WI38 (cell line): Measurements from ENCODE around the gene SRGAP3.

Experiments used
- H3K4me3 ChIP-seq: 2 replicates; pipeline ENCODE4 v1.5.1; 2011; ENCODE audit warnings: low read depth, mild to moderate bottlenecking, control low read depth, low read length
- CTCF ChIP-seq: IDR thresholded peaks from 2 replicates; pipeline ENCODE4 v1.5.1; 2012; ENCODE audit warnings: low read depth, mild to moderate bottlenecking, control low read depth, low read length

Gene SRGAP3

GRCh38 chr3:8984081-8984480 is 265.4 kb downstream of the SRGAP3 start:
- no peak for TF ChIP-seq CTCF
- H3K4me3 ChIP-seq = no peak overlapping the region

DNA sequence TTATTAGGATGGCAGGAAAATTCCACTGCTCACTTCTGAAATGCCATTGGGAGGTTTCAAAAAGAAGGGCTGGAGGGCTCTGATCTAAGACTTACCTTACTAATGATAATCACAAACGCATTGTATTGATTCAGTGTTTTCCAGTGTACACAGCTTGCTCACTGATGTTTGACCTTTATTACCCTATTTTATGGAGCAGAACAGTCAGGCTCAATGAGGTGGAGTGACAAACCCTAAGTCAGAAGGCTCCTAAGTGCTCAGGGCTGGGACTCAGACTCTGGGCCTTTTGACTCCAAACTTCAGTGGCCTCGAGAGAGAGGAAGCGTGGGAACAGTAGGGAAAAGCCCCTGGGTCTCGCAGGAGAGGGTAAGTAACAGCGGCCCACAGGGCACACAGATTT is 265.9 kb downstream of the SRGAP3 start:
- no peak overlapping the region for H3K4me3 ChIP-seq
- TF ChIP-seq CTCF = no peak

GRCh38 chr3:8983026-8983425 is 266.4 kb downstream of the SRGAP3 start:
- no peak overlapping the region for H3K4me3 ChIP-seq
- TF ChIP-seq CTCF = no peak

DNA sequence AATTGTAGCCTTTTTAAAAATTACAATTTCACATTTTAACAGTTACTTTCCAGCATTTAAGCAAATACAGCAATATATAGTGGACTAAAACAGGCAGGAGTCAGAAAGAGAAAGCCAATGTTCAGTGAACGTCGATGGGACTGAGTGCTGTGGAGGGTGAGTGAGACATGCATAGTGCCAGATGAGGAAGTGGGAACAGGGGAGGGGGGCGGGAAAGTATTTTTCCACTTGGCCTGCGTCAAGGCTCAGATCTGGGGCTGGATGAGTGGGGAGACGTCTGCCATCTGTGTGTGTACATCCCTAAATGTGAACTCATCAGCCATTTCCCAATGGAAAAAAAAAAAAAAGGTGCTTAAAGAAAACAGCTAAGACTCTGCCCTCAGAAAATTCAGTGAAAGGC is 266.9 kb downstream of the SRGAP3 start:
- no peak for TF ChIP-seq CTCF
- no peak overlapping the region for H3K4me3 ChIP-seq

- H3K4me3 ChIP-seq = no peak overlapping the region
- TF ChIP-seq CTCF = no peak
These were observed 267.7 kb downstream of the SRGAP3 start for GRCh38 chr3:8981700-8982099.

- no peak for TF ChIP-seq CTCF
- H3K4me3 ChIP-seq = no peak overlapping the region
These were observed 268.1 kb downstream of the SRGAP3 start for GRCh38 chr3:8981296-8981695.

DNA sequence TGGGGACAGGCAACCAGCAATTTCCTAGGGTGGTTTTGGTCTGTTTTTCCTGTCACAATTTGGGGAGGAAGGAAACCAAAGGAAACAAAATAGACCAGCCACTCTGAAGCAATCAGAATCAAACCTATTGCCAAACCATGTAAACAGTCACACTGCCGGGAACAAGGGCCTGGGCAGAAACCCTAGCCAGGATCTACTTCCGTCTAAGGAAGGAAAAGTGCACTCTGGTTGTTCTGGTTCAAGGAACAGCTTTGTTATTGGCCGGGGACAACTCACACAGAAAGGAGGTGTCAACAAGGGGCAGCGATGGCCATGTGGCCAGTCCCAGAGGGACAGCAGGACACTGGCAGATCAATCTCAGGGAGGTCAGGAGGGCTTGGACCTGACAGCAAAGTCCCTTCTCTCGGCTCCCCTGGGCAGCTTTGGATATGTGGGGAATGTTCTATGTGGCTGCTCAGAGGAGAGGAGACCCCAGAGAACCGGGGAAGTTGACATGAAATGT is 268.6 kb downstream of the SRGAP3 start:
- no peak overlapping the region for H3K4me3 ChIP-seq
- no peak for TF ChIP-seq CTCF
